Stimulated activated CD8-positive, alpha-beta memory T cell treated with anti-CD3 and anti-CD28 coated beads, Interleukin-7, amount 100 ng/mL, for 24 hours (primary cell): ENCODE measurements around the gene KRTAP4-7.
"Not testable (repeated sequence)": the region's sequence is repeated elsewhere in the genome, so short reads cannot be mapped to it uniquely, and the experiment has no call there.

Experiments
- DNase-seq: peaks from one replicate; pipeline ENCODE4 v3.0.0-alpha.2; 2020; ENCODE audit warnings: low read depth

The KRTAP4-7 gene

GRCh38 chr17:41084100-41084856 is at the start of gene KRTAP4-7:
TSS of gene KRTAP4-7 (plus strand) at chr17:41084150. CDS start at chr17:41084207, 57 bp downstream.
- not testable (repeated sequence) for DNase-seq

DNA sequence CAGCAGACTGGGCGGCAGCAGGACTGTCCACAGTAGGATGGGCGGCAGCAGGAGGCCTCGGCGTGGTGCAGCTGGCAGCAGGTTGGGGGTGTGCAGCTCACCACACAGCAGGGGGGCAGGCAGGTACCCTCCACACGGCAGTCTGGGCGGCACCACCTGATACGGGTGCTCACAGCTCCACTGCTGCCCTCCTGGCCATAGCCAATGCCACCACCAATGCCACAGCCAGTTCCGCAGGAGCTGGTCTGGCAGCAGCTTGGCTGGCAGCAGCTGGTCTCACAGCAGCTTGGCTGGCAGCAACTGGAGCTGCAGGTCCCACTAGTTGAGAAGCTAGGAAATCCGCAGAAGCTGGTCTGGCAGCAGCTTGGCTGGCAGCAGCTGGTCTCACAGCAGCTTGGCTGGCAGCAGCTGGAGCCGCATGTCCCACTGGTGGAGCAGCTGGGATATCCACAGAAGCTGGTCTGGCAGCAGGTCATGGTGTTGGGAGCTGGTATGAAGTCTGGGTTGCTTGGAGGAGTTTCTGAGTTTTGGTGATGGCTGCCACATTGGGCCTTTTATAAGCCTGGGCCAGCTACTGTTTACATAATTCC is 49.5 kb upstream of the KRTAP4-7 start, which contains the start of gene KRTAP1-3:
TSS of gene KRTAP1-3 (minus strand) at position 529 of the 590 bp plus-strand sequence. CDS start at position 476, 53 bp downstream.
- DNase-seq, result not testable (repeated sequence)

- no peak for DNase-seq
Measured at GRCh38 chr17:41037853-41038350, 46.0 kb upstream of the KRTAP4-7 start.

DNA sequence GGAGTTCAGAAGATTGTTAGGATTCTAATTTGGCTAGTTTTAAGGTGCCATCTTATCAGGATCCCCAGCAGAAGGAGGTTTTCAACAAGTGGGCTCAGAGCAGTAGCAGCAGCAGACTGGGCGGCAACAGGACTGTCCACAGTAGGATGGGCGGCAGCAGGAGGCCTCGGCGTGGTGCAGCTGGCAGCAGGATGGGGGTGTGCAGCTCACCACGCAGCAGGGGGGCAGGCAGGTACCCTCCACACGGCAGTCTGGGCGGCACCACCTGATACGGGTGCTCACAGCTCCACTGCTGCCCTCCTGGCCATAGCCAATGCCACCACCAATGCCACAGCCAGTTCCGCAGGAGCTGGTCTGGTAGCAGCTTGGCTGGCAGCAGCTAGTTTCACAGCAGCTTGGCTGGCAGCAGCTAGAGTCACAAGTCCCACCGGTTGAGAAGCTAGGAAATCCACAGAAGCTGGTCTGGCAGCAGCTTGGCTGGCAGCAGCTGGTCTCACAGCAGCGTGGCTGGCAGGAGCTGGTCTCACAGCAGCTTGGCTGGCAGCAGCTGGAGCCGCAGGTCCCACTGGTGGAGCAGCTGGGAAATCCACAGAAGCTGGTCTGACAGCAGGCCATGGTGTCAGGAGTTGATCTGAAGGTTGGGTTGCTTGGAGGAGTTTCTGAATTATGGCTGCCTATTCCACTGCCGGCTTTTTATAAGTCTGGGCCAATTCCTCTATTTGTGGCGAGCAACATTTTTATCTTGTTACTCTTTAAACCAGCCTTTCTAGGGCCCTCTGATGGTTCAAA is 43.0 kb upstream of the KRTAP4-7 start, which contains the start of gene KRTAP1-1:
TSS of gene KRTAP1-1 (minus strand) at position 668 of the 789 bp plus-strand sequence. CDS start at position 615, 53 bp downstream.
- not testable (repeated sequence) for DNase-seq

DNA sequence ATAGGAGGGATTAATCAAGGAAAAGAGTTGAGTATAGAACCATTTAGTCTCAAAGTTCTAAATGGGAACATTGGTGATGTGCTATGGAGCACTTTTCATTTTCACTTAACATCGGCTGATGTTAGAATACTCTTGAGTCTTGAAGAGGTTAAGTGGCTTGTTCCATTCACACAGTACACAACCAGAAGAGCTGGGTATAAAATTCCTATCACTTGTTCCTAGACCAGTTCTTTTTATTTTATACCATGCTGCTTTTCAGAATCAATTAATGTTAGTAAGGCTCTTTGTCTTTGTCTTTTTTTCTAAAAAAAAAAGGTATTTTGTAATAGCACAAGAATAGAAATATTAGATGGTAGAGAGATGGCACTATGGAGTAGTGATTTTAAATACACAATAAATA is 41.0 kb upstream of the KRTAP4-7 start:
- DNase-seq, result no peak

DNA sequence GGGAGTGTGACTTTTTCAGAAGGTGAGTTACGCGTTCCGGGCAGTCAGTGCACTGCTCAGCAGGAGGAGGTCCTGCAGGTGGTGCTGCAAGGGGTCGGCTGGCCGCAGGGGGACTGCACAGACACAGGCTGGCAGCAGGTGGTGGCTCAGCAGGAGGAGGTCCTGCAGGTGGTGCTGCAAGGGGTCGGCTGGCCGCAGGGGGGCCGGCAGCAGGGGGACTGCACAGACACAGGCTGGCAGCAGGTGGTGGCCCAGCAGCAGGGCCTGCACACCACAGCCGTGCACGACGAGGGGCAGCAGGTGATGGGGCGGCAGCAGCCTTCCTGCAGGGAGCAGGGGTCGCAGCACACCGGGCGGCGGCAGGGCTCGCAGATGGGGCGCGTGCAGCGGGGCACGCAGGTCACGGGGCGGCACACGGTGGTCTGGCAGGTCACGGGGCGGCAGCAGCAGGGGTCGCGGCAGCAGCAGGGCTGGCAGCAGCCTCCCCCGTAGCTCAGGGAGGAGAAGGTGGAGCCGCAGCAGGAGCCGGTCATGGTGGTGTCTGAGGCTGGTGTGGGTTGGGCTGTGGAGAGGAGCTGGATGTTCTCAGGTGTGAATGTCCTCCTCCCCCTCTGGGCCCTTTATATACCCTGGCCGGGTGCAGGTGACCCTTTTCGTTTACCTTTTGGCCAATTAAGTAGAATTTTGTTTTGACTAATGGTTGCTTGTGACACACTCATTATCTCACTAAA is 37.0 kb upstream of the KRTAP4-7 start, which contains the start of gene KRTAP2-1:
TSS of gene KRTAP2-1 (minus strand) at position 582 of the 731 bp plus-strand sequence. CDS start at position 533, 49 bp downstream.
- not testable (repeated sequence) for DNase-seq

GRCh38 chr17:41048441-41048840 is 35.5 kb upstream of the KRTAP4-7 start:
- DNase-seq, result no peak

GRCh38 chr17:41049110-41049509 is 34.8 kb upstream of the KRTAP4-7 start:
- no peak for DNase-seq

DNA sequence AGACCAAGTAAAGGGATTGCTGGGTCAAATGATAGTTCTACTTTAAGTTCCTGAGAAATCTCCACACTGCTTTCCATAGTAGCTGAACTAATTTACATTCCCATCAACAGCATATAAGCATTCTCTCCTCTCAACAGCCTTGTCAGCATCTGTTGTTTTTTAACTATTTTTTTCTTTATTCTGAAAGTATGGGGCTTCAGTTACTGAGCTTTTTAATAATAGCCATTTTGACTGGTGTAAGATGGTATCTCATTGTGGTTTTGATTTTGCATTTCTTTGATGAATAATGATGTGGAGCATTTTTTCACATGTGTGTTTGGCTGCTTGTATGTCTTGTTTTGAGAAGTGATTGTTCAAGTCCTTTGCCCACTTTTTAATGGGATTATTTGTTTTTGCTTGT is 31.4 kb upstream of the KRTAP4-7 start:
- no peak for DNase-seq

DNA sequence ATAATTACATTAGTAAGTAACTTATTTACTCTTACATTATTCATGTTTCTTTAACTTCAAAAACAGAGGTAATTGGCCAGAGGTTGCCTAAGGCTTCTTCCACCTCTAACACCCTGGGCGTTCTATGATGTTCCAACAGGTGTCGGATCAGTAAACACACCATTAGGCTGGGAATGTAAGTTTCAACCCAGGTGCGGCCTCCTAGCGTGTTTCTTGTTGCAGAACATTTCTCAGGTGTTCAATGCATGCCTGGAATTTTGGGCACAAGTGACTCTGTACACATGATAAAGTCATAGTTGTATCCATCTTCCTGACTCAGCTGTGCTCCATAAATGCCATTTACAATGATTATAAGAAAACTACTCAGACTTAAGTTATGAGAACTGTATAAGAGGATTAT is 29.9 kb upstream of the KRTAP4-7 start:
- DNase-seq, result no peak

DNA sequence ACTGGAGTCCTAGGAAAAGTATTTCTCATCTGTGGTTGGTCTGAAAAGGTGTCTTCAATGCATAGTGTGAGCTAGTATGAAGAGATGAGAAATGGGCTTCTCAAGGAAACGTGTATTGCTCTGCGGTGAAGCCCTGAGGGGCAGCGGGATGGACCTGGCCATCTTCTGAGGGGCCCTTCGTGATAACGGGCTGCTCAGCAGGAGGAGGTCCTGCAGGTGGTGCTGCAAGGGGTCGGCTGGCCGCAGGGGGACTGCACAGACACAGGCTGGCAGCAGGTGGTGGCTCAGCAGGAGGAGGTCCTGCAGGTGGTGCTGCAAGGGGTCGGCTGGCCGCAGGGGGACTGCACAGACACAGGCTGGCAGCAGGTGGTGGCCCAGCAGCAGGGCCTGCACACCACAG is 29.4 kb upstream of the KRTAP4-7 start:
- not testable (repeated sequence) for DNase-seq

- DNase-seq, result not testable (repeated sequence)
Measured at GRCh38 chr17:41055130-41055529, 28.8 kb upstream of the KRTAP4-7 start, which contains the start of gene KRTAP2-2. TSS of gene KRTAP2-2 (minus strand) at chr17:41055230. CDS start at chr17:41055211, 19 bp downstream.

- DNase-seq, result no peak
Measured at GRCh38 chr17:41057547-41057946, 26.4 kb upstream of the KRTAP4-7 start.

DNA sequence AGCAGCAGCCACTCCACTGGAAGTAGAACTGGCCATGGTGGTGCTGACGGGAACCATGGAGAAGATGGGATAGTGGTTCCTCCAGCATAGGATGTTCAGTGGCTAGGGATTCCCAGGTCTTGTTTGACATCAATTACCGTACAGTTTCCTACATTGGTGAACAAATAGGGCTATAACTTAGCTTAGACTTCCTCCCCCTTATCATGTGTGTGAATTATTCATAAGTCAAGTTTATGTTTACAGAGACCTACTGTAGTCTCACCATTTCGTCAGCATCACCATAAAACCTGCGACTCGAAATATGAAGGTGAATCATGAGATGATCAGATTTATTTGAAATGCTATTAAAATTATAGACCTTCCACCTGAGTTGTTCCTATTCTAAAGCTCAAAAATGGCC is 25.2 kb upstream of the KRTAP4-7 start:
- no peak for DNase-seq

DNA sequence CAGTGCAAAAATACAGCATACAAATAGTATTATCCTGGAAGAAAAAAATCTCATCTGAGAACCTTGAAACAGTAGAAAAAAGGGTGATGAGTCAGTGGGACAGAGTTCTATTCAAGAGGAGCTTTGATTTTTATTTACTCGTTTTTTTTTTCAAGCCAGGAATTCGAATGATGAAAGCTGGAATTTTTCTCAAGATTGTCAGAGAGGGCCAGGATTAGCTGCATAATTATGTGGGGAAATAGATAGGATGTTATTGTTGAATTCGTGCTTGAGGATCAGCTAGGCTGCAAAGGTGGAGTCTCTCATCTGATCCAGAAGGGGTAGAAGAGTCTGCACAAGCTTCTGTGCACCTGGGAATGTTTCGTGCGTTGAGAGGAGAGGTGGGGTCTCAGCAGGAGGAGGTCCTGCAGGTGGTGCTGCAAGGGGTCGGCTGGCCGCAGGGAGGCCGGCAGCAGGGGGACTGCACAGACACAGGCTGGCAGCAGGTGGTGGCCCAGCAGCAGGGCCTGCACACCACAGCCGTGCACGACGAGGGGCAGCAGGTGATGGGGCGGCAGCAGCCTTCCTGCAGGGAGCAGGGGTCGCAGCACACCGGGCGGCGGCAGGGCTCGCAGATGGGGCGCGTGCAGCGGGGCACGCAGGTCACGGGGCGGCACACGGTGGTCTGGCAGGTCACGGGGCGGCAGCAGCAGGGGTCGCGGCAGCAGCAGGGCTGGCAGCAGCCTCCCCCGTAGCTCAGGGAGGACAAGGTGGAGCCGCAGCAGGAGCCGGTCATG is 24.5 kb upstream of the KRTAP4-7 start:
- not testable (repeated sequence) for DNase-seq

- DNase-seq, result no peak
Measured at GRCh38 chr17:41060052-41060604, 23.8 kb upstream of the KRTAP4-7 start, which contains the start of gene KRTAP2-3. TSS of gene KRTAP2-3 (minus strand) at chr17:41060114. CDS start at chr17:41060050, 64 bp downstream.

DNA sequence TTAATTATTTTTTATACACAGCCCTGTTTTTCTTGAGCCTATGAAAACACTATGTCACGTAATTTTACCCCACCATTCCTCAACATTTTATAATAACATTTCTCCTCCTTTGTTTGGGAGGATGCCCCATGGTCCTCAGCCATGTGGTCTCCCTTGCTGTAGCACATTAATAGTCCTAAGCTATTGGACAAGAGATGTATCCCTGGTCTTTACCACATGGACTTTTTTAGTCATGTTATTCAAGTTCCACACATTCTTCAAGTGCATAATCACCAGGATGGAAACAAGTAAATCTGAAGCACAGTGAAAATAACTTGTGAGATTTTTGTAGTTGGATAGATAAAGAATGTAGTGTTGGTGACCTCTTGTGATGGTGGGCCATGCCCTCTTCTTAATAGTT is 22.0 kb upstream of the KRTAP4-7 start:
- no peak for DNase-seq

- no peak for DNase-seq
Measured at GRCh38 chr17:41063449-41063848, 20.5 kb upstream of the KRTAP4-7 start.

GRCh38 chr17:41064301-41064700 is 19.6 kb upstream of the KRTAP4-7 start:
- no peak for DNase-seq
